ENCODE measurements around the gene CFAP299. TPM values are rescaled to one million over a fixed set of nuclear protein-coding genes. Genes with fewer than 3 reads are reported as not detected.

The CFAP299 gene
- total and polyA plus RNA-seq, 2 of the 13 experiments (the other 11 are each of a cell fraction or from before 2014, with no cell fraction given), result not detected

GRCh38 chr4:80781431-80781830 is 445.9 kb downstream of the CFAP299 start (continued):
- TF ChIP-seq NFIB (CRISPR knock-in tag; IDR thresholded peaks at IDR 0.05; ENCODE audit: borderline replicate concordance) (no peak), ZBTB25 (CRISPR knock-in tag; IDR thresholded peaks at IDR 0.05) (no peak), SAFB2 (CRISPR knock-in tag; IDR thresholded peaks at IDR 0.05; ENCODE audit: borderline replicate concordance, low read depth) (no peak), ZNF703 (CRISPR knock-in tag; IDR thresholded peaks at IDR 0.05; ENCODE audit: borderline replicate concordance) (no peak), NFE2L1 (CRISPR knock-in tag; IDR thresholded peaks at IDR 0.05; ENCODE audit: borderline replicate concordance) (no peak)

- H3K79me2 ChIP-seq (ENCODE audit: insufficient read depth, low read length), result no peaks in the 10 kb centered on the region
- H2AFZ ChIP-seq (ENCODE audit: low read length), result no peak overlapping the region
- H3K9ac ChIP-seq (ENCODE audit: insufficient read depth, low read depth, low read length), result no peak overlapping the region
- H4K20me1 ChIP-seq (ENCODE audit: insufficient read depth, low read length), result no peaks in the 10 kb centered on the region
- DNase-seq (ENCODE audit: low spot score) (no peak), FAIRE-seq (no peak), ATAC-seq (no peak)
- no TSS peak for BruUV-seq (replicated peaks)
- no peaks in the 10 kb centered on the region for H3K9me3 ChIP-seq (ENCODE audit: low read length)
- H3K27ac ChIP-seq (ENCODE audit: extremely low read length, insufficient read depth, low read length), result no peak overlapping the region
- no peaks in the 10 kb centered on the region for H3K36me3 ChIP-seq (replicated peaks in 1 of 2; ENCODE audit: control insufficient read depth in 1 of 2, insufficient read depth in 2 of 2, low read length in 2 of 2)
- H3K4me2 ChIP-seq (ENCODE audit: low read depth, low read length), result no peak overlapping the region
- no peaks in the 10 kb centered on the region for H3K4me1 ChIP-seq (ENCODE audit: insufficient read depth, low read length)
- H3K27me3 ChIP-seq (ENCODE audit: control insufficient read depth in 1 of 2, insufficient read depth in 2 of 2, low read length in 2 of 2), result no peaks in the 10 kb centered on the region
- ChIA-PET CTCF (ENCODE audit: low intra/inter-chr PET ratio, low total read pairs) (no interaction called here), POLR2A (no interaction called here)
- in situ Hi-C loops (cut with HindIII; ENCODE audit: extremely low pct_ligation_motif_present, low pct_unique_long_range_greater_than_20kb) (no loop called here), intact Hi-C loops (cut with micrococcal nuclease; ENCODE audit: unreplicated experiment) (no loop called here)
- no peak overlapping the region for H3K4me3 ChIP-seq (replicated peaks in 1 of 3; ENCODE audit: insufficient read depth in 1 of 3, low read depth in 2 of 3, low read length in 3 of 3)
- 0% methylated on average over 1 of the region's 1 CpG for WGBS (ENCODE audit: low lambda C conversion rate)
- TF ChIP-seq ZNF503 (CRISPR knock-in tag; IDR thresholded peaks at IDR 0.05) (no peak), DMTF1 (CRISPR knock-in tag; IDR thresholded peaks at IDR 0.05) (no peak), ZBTB14 (CRISPR knock-in tag; IDR thresholded peaks at IDR 0.05) (no peak), ZNF432 (CRISPR knock-in tag; IDR thresholded peaks at IDR 0.05; ENCODE audit: borderline replicate concordance) (no peak), CREM (IDR thresholded peaks at IDR 0.05) (no peak), CREM (CRISPR knock-in tag; IDR thresholded peaks at IDR 0.05) (no peak), POLR2G (IDR thresholded peaks at IDR 0.05; ENCODE audit: low read depth, low read length) (no peak), NR0B2 (CRISPR knock-in tag; IDR thresholded peaks at IDR 0.05) (no peak), ZNF546 (CRISPR knock-in tag; conservative IDR thresholded peaks at IDR 0.05) (no peak), ZFP90 (CRISPR knock-in tag; IDR thresholded peaks at IDR 0.05; ENCODE audit: borderline replicate concordance) (no peak), NCOA2 (CRISPR knock-in tag; IDR thresholded peaks at IDR 0.05) (no peak), RFX5 (IDR thresholded peaks at IDR 0.05; ENCODE audit: low read depth, low read length) (no peak), RBM22 (optimal IDR thresholded peaks at IDR 0.05; ENCODE audit: low read length) (no peak)
Observed at GRCh38 chr4:80787306-80787705, 451.8 kb downstream of the CFAP299 start.

Measured in HepG2 (cell line).